IPS-15b (cell line): ENCODE data around the gene DDX10.

ENCODE experiments used
- H3K27me3 ChIP-seq: one replicate; pipeline ENCODE4 v1.6.1; 2013; ENCODE audit warnings: low read length; ENCODE audit not compliant: control insufficient read depth, insufficient read depth
- H3K36me3 ChIP-seq: one replicate; pipeline ENCODE4 v1.6.1; 2013; ENCODE audit warnings: low read length; ENCODE audit not compliant: control insufficient read depth, insufficient read depth
- H3K4me1 ChIP-seq: one replicate; pipeline ENCODE4 v1.6.1; 2013; ENCODE audit warnings: mild to moderate bottlenecking, low read length; ENCODE audit not compliant: control insufficient read depth, insufficient read depth
- H3K4me3 ChIP-seq: one replicate; pipeline ENCODE4 v1.5.1; 2013; ENCODE audit warnings: low read depth, low read length
- H3K9ac ChIP-seq: one replicate; pipeline ENCODE4 v1.6.1; 2013; ENCODE audit warnings: low read depth, mild to moderate bottlenecking, low read length
- H3K9me3 ChIP-seq: one replicate; pipeline ENCODE4 v1.6.1; 2013; ENCODE audit warnings: mild to moderate bottlenecking, low read length; ENCODE audit not compliant: control insufficient read depth, insufficient read depth

Gene DDX10

GRCh38 chr11:108663154-108663877 is 1.6 kb upstream of the DDX10 start:
- Histone ChIP-seq H3K9me3 (no peaks in the 10 kb centered on the region), H3K9ac (no peak overlapping the region), H3K4me1 (peaks cover 7% of the 10 kb centered on the region), H3K27me3 (no peaks in the 10 kb centered on the region), H3K4me3 (no peak overlapping the region), H3K36me3 (no peaks in the 10 kb centered on the region)

GRCh38 chr11:108666373-108666772 is 1.5 kb downstream of the DDX10 start:
- Histone ChIP-seq H3K36me3 (no peaks in the 10 kb centered on the region), H3K9ac (no peak overlapping the region), H3K4me1 (peaks cover 7% of the 10 kb centered on the region), H3K4me3 (no peak overlapping the region), H3K27me3 (no peaks in the 10 kb centered on the region), H3K9me3 (no peaks in the 10 kb centered on the region)

GRCh38 chr11:108669286-108669685 is 4.4 kb downstream of the DDX10 start:
- H3K9me3 ChIP-seq: no peaks in the 10 kb centered on the region
- no peaks in the 10 kb centered on the region for H3K36me3 ChIP-seq
- no peak overlapping the region for H3K4me3 ChIP-seq
- no peaks in the 10 kb centered on the region for H3K27me3 ChIP-seq
- H3K9ac ChIP-seq: no peak overlapping the region
- H3K4me1 ChIP-seq: peaks cover 7% of the 10 kb centered on the region

- Histone ChIP-seq H3K9me3 (no peaks in the 10 kb centered on the region), H3K4me3 (no peak overlapping the region), H3K9ac (no peak overlapping the region), H3K27me3 (no peaks in the 10 kb centered on the region), H3K4me1 (peaks cover 7% of the 10 kb centered on the region), H3K36me3 (no peaks in the 10 kb centered on the region)
Observed at GRCh38 chr11:108669711-108670110, 4.8 kb downstream of the DDX10 start.

- H3K27me3 ChIP-seq: no peaks in the 10 kb centered on the region
- H3K4me1 ChIP-seq: peaks cover 7% of the 10 kb centered on the region
- no peaks in the 10 kb centered on the region for H3K9me3 ChIP-seq
- H3K36me3 ChIP-seq: peaks cover under 1% of the 10 kb centered on the region
- H3K9ac ChIP-seq: no peak overlapping the region
- H3K4me3 ChIP-seq: no peak overlapping the region
Observed at GRCh38 chr11:108670451-108670850, 5.6 kb downstream of the DDX10 start.

- no peak overlapping the region for H3K4me3 ChIP-seq
- H3K36me3 ChIP-seq: peaks cover 5% of the 10 kb centered on the region
- H3K9me3 ChIP-seq: no peaks in the 10 kb centered on the region
Observed at GRCh38 chr11:108672113-108672512, 7.2 kb downstream of the DDX10 start.

GRCh38 chr11:108672786-108673185 is 7.9 kb downstream of the DDX10 start:
- H3K9me3 ChIP-seq: no peaks in the 10 kb centered on the region
- H3K4me1 ChIP-seq: no peaks in the 10 kb centered on the region
- peaks cover 5% of the 10 kb centered on the region for H3K36me3 ChIP-seq
- no peak overlapping the region for H3K4me3 ChIP-seq
- no peaks in the 10 kb centered on the region for H3K27me3 ChIP-seq
- H3K9ac ChIP-seq: no peak overlapping the region

More at GRCh38 chr11:108672113-108672512, 7.2 kb downstream of the DDX10 start:
- H3K9ac ChIP-seq: no peak overlapping the region
- no peaks in the 10 kb centered on the region for H3K27me3 ChIP-seq
- H3K4me1 ChIP-seq: peaks cover 2% of the 10 kb centered on the region

- Histone ChIP-seq H3K4me3 (no peak overlapping the region), H3K27me3 (no peaks in the 10 kb centered on the region), H3K36me3 (peaks cover 5% of the 10 kb centered on the region), H3K4me1 (no peaks in the 10 kb centered on the region), H3K9me3 (no peaks in the 10 kb centered on the region), H3K9ac (no peak overlapping the region)
Observed at GRCh38 chr11:108679045-108679444, 14.2 kb downstream of the DDX10 start.

GRCh38 chr11:108680271-108680670 is 15.4 kb downstream of the DDX10 start:
- H3K4me1 ChIP-seq: no peaks in the 10 kb centered on the region
- no peak overlapping the region for H3K4me3 ChIP-seq
- H3K27me3 ChIP-seq: no peaks in the 10 kb centered on the region
- no peak overlapping the region for H3K9ac ChIP-seq
- no peaks in the 10 kb centered on the region for H3K9me3 ChIP-seq
- H3K36me3 ChIP-seq: peaks cover 5% of the 10 kb centered on the region

GRCh38 chr11:108685419-108686130 is 20.7 kb downstream of the DDX10 start:
- Histone ChIP-seq H3K36me3 (no peaks in the 10 kb centered on the region), H3K4me3 (no peak overlapping the region), H3K27me3 (no peaks in the 10 kb centered on the region), H3K9me3 (no peaks in the 10 kb centered on the region), H3K4me1 (no peaks in the 10 kb centered on the region), H3K9ac (no peak overlapping the region)

GRCh38 chr11:108693852-108694251 is 29.0 kb downstream of the DDX10 start:
- peaks cover 4% of the 10 kb centered on the region for H3K36me3 ChIP-seq
- no peaks in the 10 kb centered on the region for H3K9me3 ChIP-seq
- H3K9ac ChIP-seq: no peak overlapping the region
- no peak overlapping the region for H3K4me3 ChIP-seq
- no peaks in the 10 kb centered on the region for H3K27me3 ChIP-seq
- H3K4me1 ChIP-seq: no peaks in the 10 kb centered on the region

GRCh38 chr11:108694846-108695245 is 30.0 kb downstream of the DDX10 start:
- peaks cover 4% of the 10 kb centered on the region for H3K36me3 ChIP-seq
- no peaks in the 10 kb centered on the region for H3K9me3 ChIP-seq
- H3K4me3 ChIP-seq: no peak overlapping the region
- no peaks in the 10 kb centered on the region for H3K4me1 ChIP-seq
- H3K9ac ChIP-seq: no peak overlapping the region
- no peaks in the 10 kb centered on the region for H3K27me3 ChIP-seq
